RWPE2 (cell line): ENCODE measurements around the gene SLC25A41.

Experiments used
- ATAC-seq: fragments of 200-7000 bp; cut with Tn5 transposase; 3 replicates; pipeline ENCODE4 v1.9.1; 2021; ENCODE audit warnings: low read depth
- DNase-seq: peaks from one replicate; pipeline ENCODE4 v3.0.0-alpha.2; 2020; ENCODE audit warnings: low spot score
- H3K27ac ChIP-seq: fragments of 450-650 bp; 2 replicates; pipeline ENCODE4 v1.5.1; 2017; ENCODE audit warnings: mild to moderate bottlenecking; ENCODE audit not compliant: poor library complexity, severe bottlenecking
- H3K27me3 ChIP-seq: fragments of 250-450 bp; sonication (Bioruptor Pico); 2 replicates; pipeline ENCODE4 v1.5.1; 2021; ENCODE audit warnings: mild to moderate bottlenecking, moderate library complexity; ENCODE audit not compliant: insufficient read depth, poor library complexity, severe bottlenecking
- H3K36me3 ChIP-seq: fragments of 250-450 bp; sonication (Bioruptor Pico); 2 replicates; pipeline ENCODE4 v1.5.1; 2020; ENCODE audit warnings: low read depth, mild to moderate bottlenecking, moderate library complexity
- H3K4me1 ChIP-seq: fragments of 250-450 bp; sonication (Bioruptor Pico); 2 replicates; pipeline ENCODE4 v1.5.1; 2021; ENCODE audit warnings: mild to moderate bottlenecking, moderate library complexity; ENCODE audit not compliant: insufficient read depth, poor library complexity, severe bottlenecking
- H3K4me3 ChIP-seq: fragments of 250-450 bp; sonication (Bioruptor Pico); 2 replicates; pipeline ENCODE4 v1.5.1; 2021; ENCODE audit warnings: mild to moderate bottlenecking, moderate library complexity; ENCODE audit not compliant: severe bottlenecking
- H3K9me3 ChIP-seq: fragments of 250-450 bp; sonication (Bioruptor Pico); 2 replicates; pipeline ENCODE4 v1.5.1; 2021; ENCODE audit warnings: mild to moderate bottlenecking, moderate library complexity; ENCODE audit not compliant: severe bottlenecking
- TF ChIP-seq, protein P1 (sequence below): fragments of 450-650 bp; IDR thresholded peaks from one replicate; pipeline ENCODE4 v1.5.1; 2017; ENCODE audit warnings: mild to moderate bottlenecking, moderate library complexity; ENCODE audit not compliant: poor library complexity, severe bottlenecking

SLC25A41 gene

DNA sequence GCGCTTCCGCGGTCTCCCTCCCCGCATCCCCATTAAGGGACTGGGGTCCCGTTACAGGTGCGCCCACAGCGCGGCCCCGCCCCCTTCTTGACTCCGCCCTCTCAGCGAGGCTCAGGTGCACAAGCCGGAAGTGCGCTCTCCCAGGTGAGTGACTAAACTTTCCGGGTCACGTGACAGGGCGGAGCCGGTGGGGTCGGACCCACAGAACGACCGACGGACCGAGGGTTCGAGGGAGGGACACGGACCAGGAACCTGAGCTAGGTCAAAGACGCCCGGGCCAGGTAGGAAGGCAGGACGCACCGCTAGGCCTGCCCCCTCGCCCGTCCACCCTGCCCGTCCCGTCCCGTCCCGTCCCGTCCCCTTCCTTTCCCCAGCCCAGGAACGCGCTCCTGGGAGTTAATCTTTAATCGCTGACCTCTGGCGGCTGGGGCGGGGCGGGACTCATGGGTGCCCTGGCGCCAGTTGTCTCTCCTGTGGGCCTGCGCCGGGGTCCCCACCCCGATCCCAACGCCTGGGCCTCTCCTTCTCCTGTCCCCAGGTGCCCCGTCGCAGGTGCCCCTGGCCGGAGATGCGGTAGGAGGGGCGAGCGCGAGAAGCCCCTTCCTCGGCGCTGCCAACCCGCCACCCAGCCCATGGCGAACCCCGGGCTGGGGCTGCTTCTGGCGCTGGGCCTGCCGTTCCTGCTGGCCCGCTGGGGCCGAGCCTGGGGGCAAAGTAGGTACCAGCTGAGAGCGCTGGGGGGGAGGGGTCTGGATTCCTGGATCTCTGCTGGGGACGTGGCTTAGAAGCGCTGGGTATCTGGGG, 30.7 kb upstream of the SLC25A41 start, which contains the start of gene CRB3:
CRB3 (plus strand) TSS at position 202 of the 804 bp plus-strand sequence; CDS start at position 633, 431 bp downstream.
- no peak within 1 kb of the TSS for H3K27ac ChIP-seq
- no peaks in the 10 kb centered on the region for H3K9me3 ChIP-seq
- H3K4me1 ChIP-seq, result no peaks in the 10 kb centered on the region
- peak within 1 kb of the TSS; percentile 68 for H3K4me3 ChIP-seq
- peak; percentile 85 for DNase-seq
- no peaks in the 10 kb centered on the region for H3K27me3 ChIP-seq
- H3K36me3 ChIP-seq, result no peaks in the 10 kb centered on the region
- ATAC-seq, result peak; percentile 26; the same call in 2 of the 3 replicates
- TF ChIP-seq, protein P1, sequence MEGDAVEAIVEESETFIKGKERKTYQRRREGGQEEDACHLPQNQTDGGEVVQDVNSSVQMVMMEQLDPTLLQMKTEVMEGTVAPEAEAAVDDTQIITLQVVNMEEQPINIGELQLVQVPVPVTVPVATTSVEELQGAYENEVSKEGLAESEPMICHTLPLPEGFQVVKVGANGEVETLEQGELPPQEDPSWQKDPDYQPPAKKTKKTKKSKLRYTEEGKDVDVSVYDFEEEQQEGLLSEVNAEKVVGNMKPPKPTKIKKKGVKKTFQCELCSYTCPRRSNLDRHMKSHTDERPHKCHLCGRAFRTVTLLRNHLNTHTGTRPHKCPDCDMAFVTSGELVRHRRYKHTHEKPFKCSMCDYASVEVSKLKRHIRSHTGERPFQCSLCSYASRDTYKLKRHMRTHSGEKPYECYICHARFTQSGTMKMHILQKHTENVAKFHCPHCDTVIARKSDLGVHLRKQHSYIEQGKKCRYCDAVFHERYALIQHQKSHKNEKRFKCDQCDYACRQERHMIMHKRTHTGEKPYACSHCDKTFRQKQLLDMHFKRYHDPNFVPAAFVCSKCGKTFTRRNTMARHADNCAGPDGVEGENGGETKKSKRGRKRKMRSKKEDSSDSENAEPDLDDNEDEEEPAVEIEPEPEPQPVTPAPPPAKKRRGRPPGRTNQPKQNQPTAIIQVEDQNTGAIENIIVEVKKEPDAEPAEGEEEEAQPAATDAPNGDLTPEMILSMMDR, result no peak

DNA sequence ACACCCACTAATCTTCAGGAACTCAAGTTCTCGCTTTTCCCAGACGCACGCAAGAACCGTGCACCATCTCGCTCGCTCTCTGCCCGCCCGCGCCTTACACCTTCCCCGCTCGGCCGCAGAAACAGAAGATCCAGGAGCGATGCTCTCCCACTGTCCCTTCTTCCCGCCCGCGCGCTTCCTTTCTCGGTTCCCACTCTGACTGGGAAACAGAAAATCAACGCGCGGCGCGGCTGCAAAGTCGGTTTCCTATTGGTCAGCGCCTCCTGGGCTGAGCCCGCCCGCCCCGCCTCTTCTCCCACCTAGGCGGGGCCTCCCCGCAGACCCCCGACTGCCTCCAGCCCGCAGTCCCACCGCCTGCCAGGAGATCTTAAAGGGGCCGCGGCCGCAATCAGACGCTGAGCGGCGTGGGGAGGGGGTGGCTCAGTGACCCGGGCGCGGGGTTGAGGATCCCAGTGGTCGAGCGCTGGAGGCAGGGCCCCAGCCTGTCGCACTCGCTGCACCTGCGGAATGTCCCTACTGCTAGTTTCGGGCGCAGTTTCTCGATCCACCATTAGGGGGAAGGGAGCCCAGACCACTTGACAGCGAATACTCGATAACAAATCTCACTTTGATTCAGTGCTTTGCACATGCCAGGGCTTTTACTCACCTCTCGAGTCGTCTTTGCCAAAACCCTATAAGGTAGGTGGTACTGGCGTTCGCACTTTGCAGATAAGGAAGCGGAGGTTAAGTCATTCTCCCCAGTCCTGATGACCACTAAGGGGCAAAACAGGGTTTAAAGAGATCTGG, 26.7 kb upstream of the SLC25A41 start:
- no peaks in the 10 kb centered on the region for H3K9me3 ChIP-seq
- peak; percentile 82 for ATAC-seq
- peak overlapping the region; percentile 29 for H3K27ac ChIP-seq
- peak overlapping the region; percentile 48 for H3K4me3 ChIP-seq
- peak; percentile 98 for DNase-seq
- TF ChIP-seq, protein P1, result peak; percentile 49
- no peaks in the 10 kb centered on the region for H3K4me1 ChIP-seq
- no peaks in the 10 kb centered on the region for H3K27me3 ChIP-seq
- no peaks in the 10 kb centered on the region for H3K36me3 ChIP-seq

DNA sequence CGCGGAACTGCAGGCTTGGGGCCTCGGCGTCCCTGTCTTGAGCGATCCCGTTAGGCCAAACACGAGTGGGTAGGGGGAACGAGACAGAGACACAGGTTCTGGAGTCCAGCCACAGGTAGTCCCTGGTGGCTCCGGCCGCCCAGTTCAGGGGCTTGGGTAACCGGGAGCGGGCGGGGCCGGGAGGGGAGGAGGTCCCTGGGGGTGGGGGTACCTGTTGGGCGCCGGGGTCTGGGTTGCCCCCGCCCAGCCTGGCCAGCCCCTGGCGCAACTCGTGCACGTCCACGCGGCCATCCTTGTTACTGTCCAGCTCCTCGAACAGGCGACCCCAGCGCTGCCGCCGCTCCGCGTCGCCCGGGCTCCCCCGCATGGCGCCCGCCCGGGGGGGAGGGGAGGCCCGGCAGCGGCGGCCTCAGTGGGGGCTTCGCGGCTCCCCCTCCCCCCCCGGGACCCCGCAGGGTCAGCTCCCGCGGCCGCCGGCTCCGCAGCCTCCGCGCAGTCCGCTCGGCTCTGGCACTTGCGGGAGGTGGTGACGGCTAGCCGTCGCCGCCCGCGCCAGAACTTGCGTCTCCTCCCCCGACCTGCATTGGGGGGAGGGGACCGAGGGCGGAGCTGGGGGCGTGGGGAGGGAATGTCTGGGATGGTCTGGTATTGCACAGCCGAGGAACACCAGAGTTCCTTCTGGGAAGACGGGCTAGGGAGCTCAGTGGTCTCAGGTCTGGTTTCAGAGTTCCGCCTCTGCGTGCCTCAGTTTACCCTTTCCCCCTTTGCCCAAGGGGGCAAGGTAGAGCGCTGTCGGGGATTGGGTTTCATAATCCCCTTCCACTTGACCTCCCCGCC, 25.9 kb upstream of the SLC25A41 start, which contains the start of gene SLC25A23:
SLC25A23 (minus strand) TSS at position 531 of the 837 bp plus-strand sequence; CDS start at position 367, 164 bp downstream.
- no peaks in the 10 kb centered on the region for H3K9me3 ChIP-seq
- ATAC-seq (peak; percentile 45), DNase-seq (no peak)
- peaks cover 2% of the 10 kb centered on the region; the same call in 1 of the 2 replicates for H3K36me3 ChIP-seq
- H3K4me1 ChIP-seq, result no peaks in the 10 kb centered on the region
- H3K4me3 ChIP-seq, result peak within 1 kb of the TSS; percentile 48
- TF ChIP-seq, protein P1, result no peak
- peak within 1 kb of the TSS; percentile 29 for H3K27ac ChIP-seq
- H3K27me3 ChIP-seq, result no peaks in the 10 kb centered on the region

DNA sequence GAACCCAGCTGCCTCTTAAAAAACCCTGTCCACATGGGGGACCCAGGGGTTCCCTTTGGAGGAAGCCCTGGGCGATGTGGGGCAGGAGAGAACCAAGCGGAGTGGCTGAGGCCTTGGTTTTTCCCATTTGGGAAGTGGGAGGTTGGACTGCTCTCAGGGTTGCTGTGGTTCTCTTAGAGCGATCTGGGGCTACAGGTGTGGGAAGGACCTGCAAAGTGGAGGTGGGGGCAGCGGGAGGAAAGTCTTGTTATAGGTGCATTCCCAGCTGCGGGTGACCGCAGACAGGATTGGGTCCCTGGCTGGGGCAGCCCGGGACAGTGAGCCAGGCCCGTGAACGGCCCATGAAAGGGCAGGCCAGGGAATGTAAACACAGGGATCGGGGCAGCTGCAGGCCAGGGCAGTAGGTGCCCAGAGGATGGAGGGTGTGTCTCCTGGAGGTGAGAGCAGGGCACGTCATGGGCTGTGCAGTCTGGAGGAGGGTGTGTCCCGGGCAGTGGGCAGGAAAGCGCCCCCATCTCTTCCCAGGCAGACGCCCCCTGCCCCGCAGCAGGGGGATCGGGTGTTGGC, 25.2 kb upstream of the SLC25A41 start:
- Histone ChIP-seq H3K27ac (no peak overlapping the region), H3K4me1 (no peaks in the 10 kb centered on the region), H3K27me3 (no peaks in the 10 kb centered on the region), H3K4me3 (peak overlapping the region; percentile 48), H3K9me3 (no peaks in the 10 kb centered on the region), H3K36me3 (peaks cover 9% of the 10 kb centered on the region)
- no peak for ATAC-seq
- TF ChIP-seq, protein P1, result no peak
- DNase-seq, result no peak
